ENCODE measurements around the gene PHOSPHO2.
"Not testable (repeated sequence)": the region's sequence is repeated elsewhere in the genome, so short reads cannot be mapped to it uniquely, and the experiment has no call there.

The PHOSPHO2 gene

GRCh38 chr2:169684712-169685111, 9.6 kb upstream of the PHOSPHO2 start:
- DNase-seq, result not testable (repeated sequence)

- DNase-seq, result not testable (repeated sequence)
These were observed 7.4 kb upstream of the PHOSPHO2 start for GRCh38 chr2:169686825-169687224.

GRCh38 chr2:169687943-169688342, 6.3 kb upstream of the PHOSPHO2 start:
- DNase-seq, result not testable (repeated sequence)

- no peak for DNase-seq
These were observed 3.3 kb upstream of the PHOSPHO2 start for GRCh38 chr2:169690958-169691357.

GRCh38 chr2:169692718-169693117, 1.6 kb upstream of the PHOSPHO2 start:
- no peak for DNase-seq

GRCh38 chr2:169693360-169693759, 909 bp upstream of the PHOSPHO2 start:
- no peak for DNase-seq

- DNase-seq, result no peak
These were observed 608 bp downstream of the PHOSPHO2 start for GRCh38 chr2:169694894-169695260.

GRCh38 chr2:169696381-169696780, 2.1 kb downstream of the PHOSPHO2 start:
- DNase-seq, result no peak

- DNase-seq, result not testable (repeated sequence)
These were observed 4.9 kb downstream of the PHOSPHO2 start for GRCh38 chr2:169699173-169699572.

- no peak for DNase-seq
These were observed 8.7 kb downstream of the PHOSPHO2 start for GRCh38 chr2:169702996-169703395.

GRCh38 chr2:169704160-169704708, 10.0 kb downstream of the PHOSPHO2 start:
- DNase-seq, result no peak

- DNase-seq, result no peak
These were observed 11.7 kb downstream of the PHOSPHO2 start for GRCh38 chr2:169705927-169706326.

- no peak for DNase-seq
These were observed 13.4 kb downstream of the PHOSPHO2 start for GRCh38 chr2:169707626-169708025.

- no peak for DNase-seq
These were observed 15.1 kb downstream of the PHOSPHO2 start for GRCh38 chr2:169709331-169709730.

- no peak for DNase-seq
These were observed 15.7 kb downstream of the PHOSPHO2 start for GRCh38 chr2:169709981-169710380.

- DNase-seq, result no peak
These were observed 17.7 kb downstream of the PHOSPHO2 start for GRCh38 chr2:169711751-169712509.

- DNase-seq, result no peak
These were observed 18.5 kb downstream of the PHOSPHO2 start for GRCh38 chr2:169712791-169713227.

GRCh38 chr2:169713331-169713730, 19.1 kb downstream of the PHOSPHO2 start:
- DNase-seq, result no peak

GRCh38 chr2:169714699-169715098, 20.4 kb downstream of the PHOSPHO2 start:
- DNase-seq, result no peak

GRCh38 chr2:169715379-169716237, 21.3 kb downstream of the PHOSPHO2 start:
- no peak for DNase-seq

GRCh38 chr2:169716238-169716886, 22.1 kb downstream of the PHOSPHO2 start:
- no peak for DNase-seq

GRCh38 chr2:169716938-169717690, 22.8 kb downstream of the PHOSPHO2 start:
- DNase-seq, result no peak
